Measurements from ENCODE around the gene RNF213.

GRCh38 chr17:80233202-80233601 is 27.4 kb upstream of the RNF213 start:
- TF ChIP-seq CTCF (conservative IDR thresholded peaks at IDR 0.05; ENCODE audit: low read length) (no peak), EZH2phosphoT487 (IDR thresholded peaks at IDR 0.05; ENCODE audit: borderline replicate concordance) (no peak)
